Activated CD4-positive, alpha-beta memory T cell treated with anti-CD3 and anti-CD28 coated beads for 36 hours (primary cell): ENCODE measurements around the gene RUSF1. TPM values are rescaled to one million over a fixed set of nuclear protein-coding genes. Genes with fewer than 3 reads are reported as not detected.
A peak's percentile ranks its signal among the peaks of the same experiment; 100 is the strongest.
"Not testable (repeated sequence)": the region's sequence is repeated elsewhere in the genome, so short reads cannot be mapped to it uniquely, and the experiment has no call there.

ENCODE experiments used
- CTCF ChIA-PET: fragments of 350-600 bp; sonication (Branson Sonifier 250); formaldehyde crosslinking; loops from one replicate; lab custom pipeline; 2021; ENCODE audit warnings: antibody characterized with exemption, inconsistent platforms; lab: Charles Lee
- POLR2A ChIA-PET: fragments of 350-600 bp; sonication (Branson Sonifier 250); formaldehyde crosslinking; loops from one replicate; lab custom pipeline; 2021; ENCODE audit warnings: antibody characterized with exemption; lab: Charles Lee
- DNase-seq: peaks from one replicate; pipeline ENCODE4 v3.0.0-alpha.2; 2020
- H3K27ac Mint-ChIP-seq: one replicate; pipeline ENCODE4 v1.8.0; 2021; ENCODE audit warnings: mixed read lengths
- H3K27me3 Mint-ChIP-seq: one replicate; pipeline ENCODE4 v1.8.0; 2021; ENCODE audit warnings: mixed read lengths
- H3K36me3 Mint-ChIP-seq: one replicate; pipeline ENCODE4 v1.8.0; 2021; ENCODE audit warnings: mixed read lengths
- H3K4me1 Mint-ChIP-seq: one replicate; pipeline ENCODE4 v1.8.0; 2021; ENCODE audit warnings: low read depth, mixed read lengths
- H3K4me3 Mint-ChIP-seq: one replicate; pipeline ENCODE4 v1.8.0; 2021; ENCODE audit warnings: mild to moderate bottlenecking, mixed read lengths
- H3K9me3 Mint-ChIP-seq: one replicate; pipeline ENCODE4 v1.8.0; 2021; ENCODE audit warnings: mixed read lengths
- intact Hi-C: fragments of 100-400 bp; cut with micrococcal nuclease; formaldehyde crosslinking; loops from one replicate; pipeline ENCODE4 v1.15.1; 2023
- total RNA-seq, 2 experiments: library from RNA; stranded (reverse); gene quantifications; one replicate each; pipeline ENCODE4 v1.2.3, GENCODE V29; 2021

Gene RUSF1
- total RNA-seq, 2 experiments from 2014 or later: 40.9 to 41.2 TPM

- CTCF ChIA-PET: interaction anchor here (0.6 to 1.0 kb wide), 2 partner anchors 19 to 31 kb away, joined by 3 read pairs; no protein-coding TSS in a partner anchor
- H3K36me3 Mint-ChIP-seq: peaks cover 4% of the 10 kb centered on the region
- DNase-seq: no peak
- no peak overlapping the region for H3K4me3 Mint-ChIP-seq
- no peaks in the 10 kb centered on the region for H3K9me3 Mint-ChIP-seq
- POLR2A ChIA-PET: no interaction called here
- intact Hi-C loops: no loop called here
- peaks cover 3% of the 10 kb centered on the region for H3K4me1 Mint-ChIP-seq
- no peak overlapping the region for H3K27ac Mint-ChIP-seq
- H3K27me3 Mint-ChIP-seq: no peaks in the 10 kb centered on the region
These were observed 16.3 kb downstream of the RUSF1 start for GRCh38 chr16:31491778-31492418.

- Mint-ChIP-seq H3K27me3 (no peaks in the 10 kb centered on the region), H3K27ac (no peak overlapping the region), H3K4me1 (peaks cover 6% of the 10 kb centered on the region), H3K4me3 (no peak overlapping the region), H3K9me3 (no peaks in the 10 kb centered on the region), H3K36me3 (peaks cover 4% of the 10 kb centered on the region)
- ChIA-PET CTCF (no interaction called here), POLR2A (interaction anchor here (0.9 to 2.1 kb wide), 2 partner anchors 13 to 18 kb away, joined by 4 to 9 read pairs; partner anchors contain the start of gene RUSF1)
- DNase-seq: no peak
- intact Hi-C loops: no loop called here
These were observed 18.3 kb downstream of the RUSF1 start for GRCh38 chr16:31489616-31490584.

GRCh38 chr16:31489298-31489564 lies 19.0 kb downstream of the RUSF1 start:
- Mint-ChIP-seq H3K27ac (no peak overlapping the region), H3K4me1 (peaks cover 6% of the 10 kb centered on the region), H3K27me3 (no peaks in the 10 kb centered on the region), H3K9me3 (no peaks in the 10 kb centered on the region), H3K36me3 (peaks cover 4% of the 10 kb centered on the region), H3K4me3 (no peak overlapping the region)
- intact Hi-C loops: no loop called here
- no peak for DNase-seq
- ChIA-PET CTCF (no interaction called here), POLR2A (interaction anchor here (2.1 kb wide), 1 partner anchor 12 kb away, joined by 9 read pairs; no protein-coding TSS in a partner anchor)

- no peaks in the 10 kb centered on the region for H3K9me3 Mint-ChIP-seq
- peaks cover 6% of the 10 kb centered on the region for H3K4me1 Mint-ChIP-seq
- no peaks in the 10 kb centered on the region for H3K27me3 Mint-ChIP-seq
- CTCF ChIA-PET: no interaction called here
- H3K4me3 Mint-ChIP-seq: no peak overlapping the region
- POLR2A ChIA-PET: interaction anchor here (1.2 to 2.1 kb wide), 3 partner anchors 9 to 30 kb away, joined by 4 to 9 read pairs (median 5); partner anchors contain the start of gene ARMC5
- intact Hi-C loops: no loop called here
- DNase-seq: no peak
- peaks cover 4% of the 10 kb centered on the region for H3K36me3 Mint-ChIP-seq
- H3K27ac Mint-ChIP-seq: no peak overlapping the region
These were observed 19.5 kb downstream of the RUSF1 start for GRCh38 chr16:31488468-31489297.

- Mint-ChIP-seq H3K4me3 (peak overlapping the region; percentile 84), H3K4me1 (peaks cover 6% of the 10 kb centered on the region), H3K9me3 (no peaks in the 10 kb centered on the region), H3K27me3 (no peaks in the 10 kb centered on the region), H3K27ac (no peak overlapping the region), H3K36me3 (peaks cover 3% of the 10 kb centered on the region)
- ChIA-PET POLR2A (interaction anchor here (1.2 to 2.1 kb wide), 3 partner anchors 9 to 29 kb away, joined by 4 to 9 read pairs (median 5); partner anchors contain the start of gene ARMC5), CTCF (no interaction called here)
- intact Hi-C loops: loop anchor here (1.0 kb wide), 1 partner anchor 11 kb away; no protein-coding TSS in a partner anchor
- DNase-seq: peak; percentile 74
These were observed 20.3 kb downstream of the RUSF1 start for GRCh38 chr16:31487720-31488467.

- no peaks in the 10 kb centered on the region for H3K27me3 Mint-ChIP-seq
- intact Hi-C loops: loop anchor here (1.0 kb wide), 1 partner anchor 10 kb away; no protein-coding TSS in a partner anchor
- POLR2A ChIA-PET: interaction anchor here (1.2 to 1.5 kb wide), 2 partner anchors 10 to 28 kb away, joined by 4 to 5 read pairs; partner anchors contain the start of gene ARMC5
These were observed 21.0 kb downstream of the RUSF1 start for GRCh38 chr16:31487071-31487719.

GRCh38 chr16:31486045-31486444 lies 22.1 kb downstream of the RUSF1 start:
- Mint-ChIP-seq H3K27ac (no peak overlapping the region), H3K4me3 (no peak overlapping the region), H3K9me3 (no peaks in the 10 kb centered on the region), H3K27me3 (no peaks in the 10 kb centered on the region), H3K4me1 (peaks cover 6% of the 10 kb centered on the region), H3K36me3 (peaks cover 3% of the 10 kb centered on the region)
- CTCF ChIA-PET: no interaction called here
- POLR2A ChIA-PET: interaction anchor here (1.2 kb wide), 1 partner anchor 26 kb away, joined by 3 read pairs; no protein-coding TSS in a partner anchor
- DNase-seq: no peak
- intact Hi-C loops: no loop called here

More at GRCh38 chr16:31487071-31487719, 21.0 kb downstream of the RUSF1 start:
- DNase-seq: no peak
- H3K4me1 Mint-ChIP-seq: peaks cover 6% of the 10 kb centered on the region
- peak overlapping the region; percentile 84 for H3K4me3 Mint-ChIP-seq
- CTCF ChIA-PET: no interaction called here
- H3K9me3 Mint-ChIP-seq: no peaks in the 10 kb centered on the region
- H3K36me3 Mint-ChIP-seq: peaks cover 3% of the 10 kb centered on the region
- H3K27ac Mint-ChIP-seq: no peak overlapping the region

- no peak for DNase-seq
- Mint-ChIP-seq H3K4me1 (peaks cover 6% of the 10 kb centered on the region), H3K9me3 (no peaks in the 10 kb centered on the region), H3K4me3 (no peak overlapping the region), H3K27me3 (no peaks in the 10 kb centered on the region), H3K36me3 (no peaks in the 10 kb centered on the region), H3K27ac (no peak overlapping the region)
- POLR2A ChIA-PET: interaction anchor here (1.2 kb wide), 1 partner anchor 26 kb away, joined by 3 read pairs; no protein-coding TSS in a partner anchor
- CTCF ChIA-PET: no interaction called here
- intact Hi-C loops: no loop called here
These were observed 22.6 kb downstream of the RUSF1 start for GRCh38 chr16:31485571-31485970.

GRCh38 chr16:31484491-31485171 lies 23.6 kb downstream of the RUSF1 start:
- H3K27me3 Mint-ChIP-seq: no peaks in the 10 kb centered on the region
- DNase-seq: no peak
- no peaks in the 10 kb centered on the region for H3K36me3 Mint-ChIP-seq
- H3K4me1 Mint-ChIP-seq: peaks cover 6% of the 10 kb centered on the region
- POLR2A ChIA-PET: no interaction called here
- no peak overlapping the region for H3K27ac Mint-ChIP-seq
- no peaks in the 10 kb centered on the region for H3K9me3 Mint-ChIP-seq
- intact Hi-C loops: no loop called here
- CTCF ChIA-PET: no interaction called here
- H3K4me3 Mint-ChIP-seq: no peak overlapping the region

- H3K36me3 Mint-ChIP-seq, DNase-seq, intact Hi-C loops, H3K27me3 Mint-ChIP-seq, H3K4me1 Mint-ChIP-seq, H3K4me3 Mint-ChIP-seq, CTCF ChIA-PET, POLR2A ChIA-PET, H3K9me3 Mint-ChIP-seq, H3K27ac Mint-ChIP-seq: not testable (repeated sequence)
These were observed 24.1 kb downstream of the RUSF1 start for GRCh38 chr16:31484048-31484447.
